Stomach (tissue), 4 donors: ENCODE data around the gene COA3.

ENCODE experiments used
- CTCF ChIP-seq, 7 experiments: fragments of 450-650 bp in 4 of 7; fragments of 200-600 bp in 3 of 7; sonication (generic) in 3 of 7; IDR thresholded peaks; one replicate each; pipeline ENCODE4 v1.5.1; 2016 to 2019; ENCODE audit warnings: antibody characterized with exemption in 7 of 7, control low read depth in 2 of 7, mild to moderate bottlenecking in 1 of 7
- EP300 ChIP-seq: sonication (generic); formaldehyde crosslinking; IDR thresholded peaks from one replicate; pipeline ENCODE4 v1.6.1; 2017; ENCODE audit warnings: antibody characterized with exemption

DNA sequence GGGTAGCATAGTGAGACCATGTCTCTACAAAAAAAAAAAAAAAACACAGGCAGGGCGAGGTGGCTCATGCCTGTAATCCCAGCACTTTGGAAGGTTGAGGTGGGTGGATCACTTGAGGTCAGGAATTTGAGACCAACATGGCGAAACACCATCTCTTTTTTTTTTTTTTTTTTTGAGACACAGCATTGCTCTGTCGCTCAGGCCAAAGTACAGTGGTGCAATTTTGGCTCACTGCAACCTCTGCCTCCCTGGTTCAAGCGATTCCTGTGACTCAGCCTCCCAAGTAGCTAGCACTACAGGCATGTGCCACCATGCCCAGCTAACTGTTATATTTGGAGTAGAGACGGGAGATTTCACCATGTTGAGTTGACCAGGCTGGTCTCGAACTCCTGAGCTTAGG lies 32.4 kb downstream of the COA3 start:
- TF ChIP-seq EP300, result no peak
- no peak for TF ChIP-seq CTCF (IDR thresholded peaks at IDR 0.05)
